HFFc6 (cell line): ENCODE measurements around the gene DYNLL2. TPM values are rescaled to one million over a fixed set of nuclear protein-coding genes. Genes with fewer than 3 reads are reported as not detected.

ENCODE experiments used
- DNase-seq: peaks from one replicate; pipeline ENCODE4 v3.0.0-alpha.2; 2018
- H3K27ac Mint-ChIP-seq: 2 replicates; pipeline ENCODE4 v1.8.0; 2020; ENCODE audit warnings: mild to moderate bottlenecking, mixed read lengths
- H3K27me3 Mint-ChIP-seq: 2 replicates; pipeline ENCODE4 v1.8.0; 2021; ENCODE audit warnings: mild to moderate bottlenecking, moderate library complexity, mixed read lengths; ENCODE audit not compliant: insufficient read depth
- H3K36me3 Mint-ChIP-seq: 2 replicates; pipeline ENCODE4 v1.8.0; 2021; ENCODE audit warnings: low read depth, mixed read lengths
- H3K4me1 Mint-ChIP-seq: 2 replicates; pipeline ENCODE4 v1.8.0; 2020; ENCODE audit warnings: low read depth, mixed read lengths
- H3K4me3 Mint-ChIP-seq: 2 replicates; pipeline ENCODE4 v1.8.0; 2020; ENCODE audit warnings: mild to moderate bottlenecking, moderate library complexity, mixed read lengths
- H3K9me3 Mint-ChIP-seq: 2 replicates; pipeline ENCODE4 v1.8.0; 2020; ENCODE audit warnings: mild to moderate bottlenecking, mixed read lengths
- CTCF ChIP-seq: fragments of 200-600 bp; sonication (generic); IDR thresholded peaks from 2 replicates; pipeline ENCODE4 v1.5.0; 2021; ENCODE audit warnings: antibody characterized with exemption, mild to moderate bottlenecking
- total RNA-seq, 6 experiments: library from RNA; stranded (reverse); fragmentation: NEBNext Ultra II Directional; extraction: Animal tissue kit (Norgen Biotek cat#: 25700); gene quantifications; 2 replicates in 1 of 6; 3 replicates in 5 of 6; pipeline ENCODE4 v1.2.3, GENCODE V29; 2021

Gene DYNLL2
- total RNA-seq, 6 experiments from 2014 or later = 31.8 to 38.9 (median 35.5) TPM

- Mint-ChIP-seq H3K36me3 (peaks cover 35% of the 10 kb centered on the region), H3K27me3 (peaks cover 8% of the 10 kb centered on the region; the same call in 1 of the 2 replicates), H3K27ac (peak overlapping the region; percentile 52), H3K9me3 (no peaks in the 10 kb centered on the region), H3K4me1 (peaks cover 50% of the 10 kb centered on the region), H3K4me3 (peak overlapping the region; percentile 94)
- DNase-seq = peak; percentile 2
- TF ChIP-seq CTCF = peak; percentile 55
Measured at GRCh38 chr17:58084317-58084981, 1.2 kb downstream of the DYNLL2 start.

- DNase-seq = no peak
- no peaks in the 10 kb centered on the region for H3K9me3 Mint-ChIP-seq
- no peak for TF ChIP-seq CTCF
- peak overlapping the region; percentile 94 for H3K4me3 Mint-ChIP-seq
- H3K4me1 Mint-ChIP-seq = peaks cover 57% of the 10 kb centered on the region
- peak overlapping the region; percentile 12 for H3K27ac Mint-ChIP-seq
- H3K27me3 Mint-ChIP-seq = peaks cover 4% of the 10 kb centered on the region; the same call in 1 of the 2 replicates
- peaks cover 35% of the 10 kb centered on the region for H3K36me3 Mint-ChIP-seq
Measured at GRCh38 chr17:58085039-58085715, 2.0 kb downstream of the DYNLL2 start.

- TF ChIP-seq CTCF = no peak
- DNase-seq = no peak
- no peaks in the 10 kb centered on the region; the same call in 1 of the 2 replicates for H3K27me3 Mint-ChIP-seq
- H3K36me3 Mint-ChIP-seq = peaks cover 35% of the 10 kb centered on the region
- H3K9me3 Mint-ChIP-seq = no peaks in the 10 kb centered on the region
- no peak overlapping the region; the same call in 1 of the 2 replicates for H3K4me3 Mint-ChIP-seq
- peaks cover 67% of the 10 kb centered on the region for H3K4me1 Mint-ChIP-seq
- peak overlapping the region; percentile 48; the same call in 1 of the 2 replicates for H3K27ac Mint-ChIP-seq
Measured at GRCh38 chr17:58086953-58087352, 3.7 kb downstream of the DYNLL2 start.

GRCh38 chr17:58088624-58089023 lies 5.4 kb downstream of the DYNLL2 start:
- Mint-ChIP-seq H3K36me3 (peaks cover 39% of the 10 kb centered on the region), H3K4me3 (no peak overlapping the region), H3K27me3 (no peaks in the 10 kb centered on the region; the same call in 1 of the 2 replicates), H3K4me1 (peaks cover 67% of the 10 kb centered on the region), H3K9me3 (no peaks in the 10 kb centered on the region), H3K27ac (no peak overlapping the region)
- DNase-seq = no peak
- no peak for TF ChIP-seq CTCF

GRCh38 chr17:58089111-58089510 lies 5.9 kb downstream of the DYNLL2 start:
- no peak for TF ChIP-seq CTCF
- no peaks in the 10 kb centered on the region; the same call in 1 of the 2 replicates for H3K27me3 Mint-ChIP-seq
- no peaks in the 10 kb centered on the region for H3K9me3 Mint-ChIP-seq
- H3K27ac Mint-ChIP-seq = no peak overlapping the region
- no peak for DNase-seq
- H3K36me3 Mint-ChIP-seq = peaks cover 39% of the 10 kb centered on the region
- H3K4me3 Mint-ChIP-seq = no peak overlapping the region
- peaks cover 67% of the 10 kb centered on the region for H3K4me1 Mint-ChIP-seq
